GM13977 (cell line): Measurements from ENCODE around the gene GNL3.

Experiments used
- DNase-seq: peaks from one replicate; pipeline ENCODE4 v3.0.0; 2012; ENCODE audit warnings: low spot score
- in situ Hi-C: fragments of 300-500 bp; cut with MboI; formaldehyde crosslinking; loops from one replicate; pipeline ENCODE4 v1.12.0; 2022; ENCODE audit warnings: low sequenced_read_pairs, low pct_unique_long_range_greater_than_20kb, mixed read lengths, inconsistent platforms; ENCODE audit not compliant: unreplicated experiment
- TF ChIP-seq, protein P1 (sequence below): IDR thresholded peaks from 2 replicates; pipeline ENCODE4 v1.5.1; 2012; ENCODE audit warnings: mild to moderate bottlenecking, control low read depth; ENCODE audit not compliant: insufficient read depth; ENCODE audit errors: extremely low read depth, missing control alignments

GNL3 gene

GRCh38 chr3:52714335-52715302 lies 28.8 kb downstream of the GNL3 start:
- in situ Hi-C loops = no loop called here
- DNase-seq = no peak

DNA sequence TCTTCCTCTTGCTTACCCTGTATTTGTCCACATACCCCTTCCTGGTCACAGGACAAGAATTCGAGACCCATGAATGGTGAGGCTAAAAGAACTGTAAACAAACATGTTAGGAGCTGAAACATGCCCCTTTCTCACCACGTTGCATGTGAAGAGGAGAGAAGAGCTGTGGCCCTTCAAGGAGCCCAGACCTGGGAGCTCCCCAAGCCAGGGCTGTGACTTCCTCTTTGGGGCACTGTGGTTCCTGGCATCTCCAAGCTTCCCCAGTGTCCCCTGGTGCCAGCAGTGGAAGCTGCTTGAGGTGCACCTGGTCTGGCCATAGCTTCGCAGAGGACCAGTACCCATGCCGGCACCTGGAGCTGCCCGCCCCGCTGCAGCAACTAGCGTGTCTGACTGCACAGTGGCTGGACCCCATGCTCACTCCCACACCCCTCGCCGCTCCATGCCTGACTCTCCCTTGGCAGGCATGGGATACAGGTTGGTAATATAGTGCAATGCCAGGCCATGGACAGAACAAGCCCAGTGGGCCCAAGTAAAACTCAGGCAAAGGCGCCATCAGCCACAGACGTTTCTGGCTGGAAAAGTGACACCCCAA lies 30.0 kb downstream of the GNL3 start:
- DNase-seq = no peak
- TF ChIP-seq, protein P1, sequence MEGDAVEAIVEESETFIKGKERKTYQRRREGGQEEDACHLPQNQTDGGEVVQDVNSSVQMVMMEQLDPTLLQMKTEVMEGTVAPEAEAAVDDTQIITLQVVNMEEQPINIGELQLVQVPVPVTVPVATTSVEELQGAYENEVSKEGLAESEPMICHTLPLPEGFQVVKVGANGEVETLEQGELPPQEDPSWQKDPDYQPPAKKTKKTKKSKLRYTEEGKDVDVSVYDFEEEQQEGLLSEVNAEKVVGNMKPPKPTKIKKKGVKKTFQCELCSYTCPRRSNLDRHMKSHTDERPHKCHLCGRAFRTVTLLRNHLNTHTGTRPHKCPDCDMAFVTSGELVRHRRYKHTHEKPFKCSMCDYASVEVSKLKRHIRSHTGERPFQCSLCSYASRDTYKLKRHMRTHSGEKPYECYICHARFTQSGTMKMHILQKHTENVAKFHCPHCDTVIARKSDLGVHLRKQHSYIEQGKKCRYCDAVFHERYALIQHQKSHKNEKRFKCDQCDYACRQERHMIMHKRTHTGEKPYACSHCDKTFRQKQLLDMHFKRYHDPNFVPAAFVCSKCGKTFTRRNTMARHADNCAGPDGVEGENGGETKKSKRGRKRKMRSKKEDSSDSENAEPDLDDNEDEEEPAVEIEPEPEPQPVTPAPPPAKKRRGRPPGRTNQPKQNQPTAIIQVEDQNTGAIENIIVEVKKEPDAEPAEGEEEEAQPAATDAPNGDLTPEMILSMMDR = no peak
- in situ Hi-C loops = no loop called here

More at GRCh38 chr3:52714335-52715302, 28.8 kb downstream of the GNL3 start:
- TF ChIP-seq, protein P1 = no peak

DNA sequence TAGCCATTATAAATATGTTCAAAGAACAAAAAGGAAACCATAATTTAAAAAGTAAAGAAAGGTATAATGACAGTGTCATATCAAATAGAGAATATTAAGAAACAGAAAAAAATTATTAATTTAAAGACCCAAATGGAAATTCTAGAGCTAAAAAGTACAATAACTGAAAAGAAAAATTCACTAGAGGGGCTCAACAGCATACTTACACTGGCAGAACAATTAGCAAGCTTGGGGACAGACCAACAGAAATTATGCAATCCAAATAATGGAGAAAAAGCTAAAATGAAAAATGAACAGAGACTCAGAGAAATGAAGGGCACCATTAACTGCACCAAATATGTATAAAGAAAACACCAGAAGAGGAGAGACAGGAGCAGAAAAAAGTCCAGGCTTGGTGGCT lies 33.8 kb downstream of the GNL3 start:
- no peak for DNase-seq
- in situ Hi-C loops = no loop called here
- TF ChIP-seq, protein P1 = no peak

- TF ChIP-seq, protein P1 = no peak
- in situ Hi-C loops = no loop called here
- peak; percentile 29 for DNase-seq
Measured at GRCh38 chr3:52721002-52721729, 35.3 kb downstream of the GNL3 start.

DNA sequence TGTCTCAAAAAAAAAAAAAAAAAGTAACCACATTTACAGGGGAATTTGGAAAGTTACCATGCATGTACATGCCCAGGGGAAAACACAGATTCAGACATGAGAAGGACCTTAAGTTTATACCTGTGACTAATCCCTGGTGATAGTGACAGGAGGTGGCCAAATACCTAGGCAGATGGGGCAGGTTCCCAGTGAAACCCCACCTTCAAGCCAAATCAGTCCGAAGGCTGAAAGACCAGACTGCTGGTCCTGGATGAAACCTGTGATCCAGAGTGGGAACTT lies 35.8 kb downstream of the GNL3 start:
- DNase-seq = no peak
- TF ChIP-seq, protein P1 = no peak
- in situ Hi-C loops = no loop called here

DNA sequence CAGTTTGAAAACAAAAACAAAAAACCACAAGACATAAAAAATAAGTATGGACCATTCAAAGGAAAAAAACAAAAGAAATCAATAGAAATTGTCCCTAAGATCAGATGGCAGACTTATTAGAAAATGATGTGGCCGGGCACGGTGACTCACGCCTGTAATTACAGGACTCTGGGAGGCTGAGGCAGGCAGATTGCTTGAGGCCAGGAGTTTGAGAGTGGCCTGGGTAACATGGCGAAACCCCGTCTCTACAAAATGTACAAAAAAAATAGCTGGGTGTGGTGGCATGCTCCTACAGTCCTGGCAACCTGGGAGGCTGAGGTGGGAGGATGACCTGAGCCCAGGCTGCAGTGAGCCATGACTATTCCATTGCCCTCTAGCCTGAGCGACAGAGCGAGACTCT lies 36.7 kb downstream of the GNL3 start:
- in situ Hi-C loops = no loop called here
- no peak for DNase-seq
- TF ChIP-seq, protein P1 = no peak
